ENCODE results near the gene EXT2.

Gene EXT2

GRCh38 chr11:44095506-44096359 is at the start of gene EXT2:
Gene EXT2 (plus strand): TSS chr11:44095678. CDS start chr11:44107713, 12,035 bp downstream.
- peak; percentile 75 to 82 for DNase-seq (ENCODE audit: low read depth in 2 of 2)

- no peak for DNase-seq (ENCODE audit: low read depth in 2 of 2)
These were observed 49.3 kb upstream of the EXT2 start for GRCh38 chr11:44046182-44046581.

- DNase-seq (ENCODE audit: low read depth in 2 of 2): no peak
These were observed 48.2 kb upstream of the EXT2 start for GRCh38 chr11:44047298-44047697.

GRCh38 chr11:44047931-44048431 is 47.5 kb upstream of the EXT2 start, which contains the start of gene ACCSL:
Gene ACCSL (plus strand): TSS chr11:44047981. CDS start chr11:44048037, 56 bp downstream.
- no peak for DNase-seq (ENCODE audit: low read depth in 2 of 2)

GRCh38 chr11:44049832-44050231 is 45.6 kb upstream of the EXT2 start:
- DNase-seq (ENCODE audit: low read depth in 2 of 2): no peak

GRCh38 chr11:44051171-44051570 is 44.3 kb upstream of the EXT2 start:
- DNase-seq (ENCODE audit: low read depth in 2 of 2): no peak

- no peak for DNase-seq (ENCODE audit: low read depth in 2 of 2)
These were observed 38.1 kb upstream of the EXT2 start for GRCh38 chr11:44057340-44057739.

GRCh38 chr11:44058275-44058674 is 37.2 kb upstream of the EXT2 start:
- no peak for DNase-seq (ENCODE audit: low read depth in 2 of 2)

- DNase-seq (ENCODE audit: low read depth in 2 of 2): no peak
These were observed 30.3 kb upstream of the EXT2 start for GRCh38 chr11:44065161-44065661.

GRCh38 chr11:44065841-44066731 is 29.4 kb upstream of the EXT2 start, which contains the start of gene ACCS:
Gene ACCS (plus strand): TSS chr11:44066270. CDS start chr11:44067628, 1,358 bp downstream.
- peak; percentile 73 to 80 for DNase-seq (ENCODE audit: low read depth in 2 of 2)

GRCh38 chr11:44066732-44067141 is 28.7 kb upstream of the EXT2 start:
- no peak for DNase-seq (ENCODE audit: low read depth in 2 of 2)

GRCh38 chr11:44067266-44067665 is 28.2 kb upstream of the EXT2 start:
- no peak for DNase-seq (ENCODE audit: low read depth in 2 of 2)

GRCh38 chr11:44068180-44068579 is 27.3 kb upstream of the EXT2 start:
- no peak for DNase-seq (ENCODE audit: low read depth in 2 of 2)

GRCh38 chr11:44071157-44071556 is 24.3 kb upstream of the EXT2 start:
- DNase-seq (ENCODE audit: low read depth in 2 of 2): no peak

- DNase-seq (ENCODE audit: low read depth in 2 of 2): no peak
These were observed 22.5 kb upstream of the EXT2 start for GRCh38 chr11:44072757-44073658.

- DNase-seq (ENCODE audit: low read depth in 2 of 2): no peak
These were observed 16.7 kb upstream of the EXT2 start for GRCh38 chr11:44078794-44079193.

GRCh38 chr11:44079376-44079775 is 16.1 kb upstream of the EXT2 start:
- DNase-seq (ENCODE audit: low read depth in 2 of 2): no peak

GRCh38 chr11:44080951-44081350 is 14.5 kb upstream of the EXT2 start:
- DNase-seq (ENCODE audit: low read depth in 2 of 2): no peak

- DNase-seq (ENCODE audit: low read depth in 2 of 2): no peak
These were observed 12.8 kb upstream of the EXT2 start for GRCh38 chr11:44082645-44083044.

- no peak for DNase-seq (ENCODE audit: low read depth in 2 of 2)
These were observed 12.0 kb upstream of the EXT2 start for GRCh38 chr11:44083433-44083832.

GRCh38 chr11:44083906-44084305 is 11.6 kb upstream of the EXT2 start:
- DNase-seq (ENCODE audit: low read depth in 2 of 2): no peak
